Ishikawa (cell line): ENCODE measurements around the gene TTN.

Experiments
- CEBPB ChIP-seq: IDR thresholded peaks from 2 replicates; pipeline ENCODE4 v1.6.1; 2012
- CREB1 ChIP-seq: IDR thresholded peaks from 2 replicates; pipeline ENCODE4 v1.6.1; 2012; ENCODE audit warnings: low read depth
- EGR1 ChIP-seq: IDR thresholded peaks from 2 replicates; pipeline ENCODE4 v1.6.1; 2012
- EP300 ChIP-seq: IDR thresholded peaks from 2 replicates; pipeline ENCODE4 v1.6.1; 2012; ENCODE audit warnings: borderline replicate concordance
- FOXM1 ChIP-seq: IDR thresholded peaks from 2 replicates; pipeline ENCODE4 v1.6.1; 2012; ENCODE audit warnings: low read depth, borderline replicate concordance
- NFIC ChIP-seq: IDR thresholded peaks from 2 replicates; pipeline ENCODE4 v1.6.1; 2012
- TAF1 ChIP-seq: IDR thresholded peaks from 2 replicates; pipeline ENCODE4 v1.6.1; 2012; ENCODE audit warnings: low read depth, mild to moderate bottlenecking
- TEAD4 ChIP-seq: IDR thresholded peaks from 2 replicates; pipeline ENCODE4 v1.6.1; 2012
- ZBTB7A ChIP-seq: IDR thresholded peaks from 2 replicates; pipeline ENCODE4 v1.6.1; 2012; ENCODE audit warnings: low read depth
- TF ChIP-seq, protein P1 (sequence below): IDR thresholded peaks from 2 replicates; pipeline ENCODE4 v1.6.1; 2012
- TF ChIP-seq, protein P2 (sequence below): IDR thresholded peaks from 2 replicates; pipeline ENCODE4 v1.6.1; 2012

DNA sequence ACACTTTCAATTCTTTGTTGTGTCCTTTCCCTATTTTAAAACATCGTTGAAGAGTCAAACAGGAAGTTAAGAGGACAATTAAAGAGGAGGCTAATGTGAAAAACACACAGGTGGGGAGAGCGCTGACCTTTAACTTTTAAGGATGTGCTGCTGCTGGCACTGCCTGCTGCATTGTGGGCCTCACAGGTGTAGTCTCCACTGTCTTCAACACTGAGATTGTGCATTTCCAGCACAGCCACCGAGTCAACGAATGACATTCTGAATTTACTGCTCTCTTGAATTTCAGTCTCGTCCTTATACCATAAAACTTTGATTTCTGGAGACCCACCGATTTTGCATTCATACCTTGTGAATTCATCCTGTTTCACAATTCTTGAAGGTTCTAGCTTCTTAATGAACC, 91.9 kb downstream of the TTN start:
- TF ChIP-seq, protein P1, sequence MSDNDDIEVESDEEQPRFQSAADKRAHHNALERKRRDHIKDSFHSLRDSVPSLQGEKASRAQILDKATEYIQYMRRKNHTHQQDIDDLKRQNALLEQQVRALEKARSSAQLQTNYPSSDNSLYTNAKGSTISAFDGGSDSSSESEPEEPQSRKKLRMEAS, result no peak
- TF ChIP-seq EP300, result no peak
- no peak for TF ChIP-seq CEBPB
- TF ChIP-seq EGR1, result no peak
- no peak for TF ChIP-seq TAF1
- no peak for TF ChIP-seq CREB1
- TF ChIP-seq, protein P2, sequence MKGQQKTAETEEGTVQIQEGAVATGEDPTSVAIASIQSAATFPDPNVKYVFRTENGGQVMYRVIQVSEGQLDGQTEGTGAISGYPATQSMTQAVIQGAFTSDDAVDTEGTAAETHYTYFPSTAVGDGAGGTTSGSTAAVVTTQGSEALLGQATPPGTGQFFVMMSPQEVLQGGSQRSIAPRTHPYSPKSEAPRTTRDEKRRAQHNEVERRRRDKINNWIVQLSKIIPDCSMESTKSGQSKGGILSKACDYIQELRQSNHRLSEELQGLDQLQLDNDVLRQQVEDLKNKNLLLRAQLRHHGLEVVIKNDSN, result no peak
- TF ChIP-seq FOXM1, result no peak
- no peak for TF ChIP-seq TEAD4
- no peak for TF ChIP-seq NFIC
- no peak for TF ChIP-seq ZBTB7A
